Measurements from ENCODE around the gene FASTK. TPM values are rescaled to one million over a fixed set of nuclear protein-coding genes. Genes with fewer than 3 reads are reported as not detected.

Gene FASTK
- total and polyA plus RNA-seq, 2 donors (not counting 3 experiments of a cell fraction or from before 2014, with no cell fraction given), result 73.3 to 113 TPM

GRCh38 chr7:151051108-151051507 is 29.5 kb downstream of the FASTK start:
- no peak overlapping the region for H3K27ac ChIP-seq (ENCODE audit: insufficient read depth, low read depth, low read length)
- H3K9ac ChIP-seq (replicated peaks; ENCODE audit: extremely low read depth, insufficient read depth, low read length), result no peak overlapping the region
- H4K20me1 ChIP-seq (replicated peaks; ENCODE audit: control insufficient read depth, extremely low read depth, insufficient read depth, low read length), result no peaks in the 10 kb centered on the region
- dilution Hi-C loops (cut with MboI; ENCODE audit: extremely low pct_ligation_motif_present, low sequenced_read_pairs), result no loop called here
- DNase-seq (ENCODE audit: low read depth, low spot score), result peak; percentile 79
- H3K4me3 ChIP-seq (replicated peaks in 1 of 3; ENCODE audit: insufficient read depth in 1 of 3, low read depth in 1 of 3, low read length in 3 of 3), result no peak overlapping the region
- no peaks in the 10 kb centered on the region for H3K9me1 ChIP-seq (replicated peaks; ENCODE audit: control insufficient read depth, extremely low read depth, insufficient read depth, low read length)
- intact Hi-C loops (cut with micrococcal nuclease), result loop anchor here (1.0 kb wide), 1 partner anchor 12 kb away; no protein-coding TSS in a partner anchor
- H3K27me3 ChIP-seq (ENCODE audit: control insufficient read depth in 2 of 2, insufficient read depth in 2 of 2, low read length in 2 of 2), result peaks cover 0 to 4% of the 10 kb centered on the region in 2 experiments
- no peak overlapping the region for H3K4me2 ChIP-seq (ENCODE audit: insufficient read depth, low read length)
- no peaks in the 10 kb centered on the region for H3K36me3 ChIP-seq (ENCODE audit: control insufficient read depth in 2 of 2, extremely low read depth in 1 of 2, insufficient read depth in 2 of 2, low read length in 2 of 2)
- H3K4me1 ChIP-seq (ENCODE audit: control insufficient read depth, extremely low read depth, insufficient read depth, low read length), result no peaks in the 10 kb centered on the region
- no TSS peak for BruUV-seq (replicated peaks)
- ChIA-PET POLR2A (interaction anchor here (0.5 to 1.0 kb wide), 2 partner anchors 10 kb away, joined by 3 to 7 read pairs; no protein-coding TSS in a partner anchor), CTCF (interaction anchor here (0.6 to 1.2 kb wide), 11 partner anchors 11 to 153 kb away, joined by 3 to 8 read pairs (median 4); partner anchors contain the start of gene ABCB8)
- peak; percentile 84 for FAIRE-seq
- no peaks in the 10 kb centered on the region for H3K79me2 ChIP-seq (ENCODE audit: control insufficient read depth, insufficient read depth, low read length)
- no peak for TF ChIP-seq POLR2A (IDR thresholded peaks at IDR 0.05; ENCODE audit: low read depth, low read length)
- no peak for TF ChIP-seq GATA2 (IDR thresholded peaks at IDR 0.05; ENCODE audit: insufficient read depth, insufficient read length, low read depth, low read length)
- TF ChIP-seq EZH2 (IDR thresholded peaks at IDR 0.05; ENCODE audit: borderline replicate concordance, low read depth, low read length, severe bottlenecking), result no peak
- TF ChIP-seq FOS (IDR thresholded peaks at IDR 0.05; ENCODE audit: borderline replicate concordance, insufficient read depth, low read length), result no peak
- TF ChIP-seq MAX (IDR thresholded peaks at IDR 0.05; ENCODE audit: insufficient read depth, insufficient read length), result peak; percentile 88
- TF ChIP-seq POLR2AphosphoS5 (IDR thresholded peaks at IDR 0.05; ENCODE audit: insufficient read depth, low read depth, low read length), result peak; percentile 34
- TF ChIP-seq MYC (IDR thresholded peaks at IDR 0.05; ENCODE audit: low read depth, low read length), result no peak
- TF ChIP-seq JUN (IDR thresholded peaks at IDR 0.05; ENCODE audit: borderline replicate concordance, insufficient read depth, insufficient read length, low read depth), result no peak
- no peak for TF ChIP-seq CTCF (IDR thresholded peaks at IDR 0.05; ENCODE audit: extremely low read depth in 1 of 2, insufficient read depth in 1 of 2, low read depth in 1 of 2, low read length in 2 of 2)
- no peaks in the 10 kb centered on the region for H3K9me3 ChIP-seq (replicated peaks; ENCODE audit: control insufficient read depth, insufficient read depth, low read length)
- no peak overlapping the region for H2AFZ ChIP-seq (ENCODE audit: low read depth, low read length)
